ENCODE data around the gene ITCH.

GRCh38 chr20:34363465-34364222 is 571 bp downstream of the ITCH start:
- TF ChIP-seq CTCF (IDR thresholded peaks at IDR 0.05): no peak
- no peak for TF ChIP-seq POLR2A (IDR thresholded peaks at IDR 0.05)

Measured in ovary (tissue), 3 donors.